GM20000 (cell line): ENCODE results near the gene C2orf76.
"Not testable (repeated sequence)": the region's sequence is repeated elsewhere in the genome, so short reads cannot be mapped to it uniquely, and the experiment has no call there.

Experiments used
- DNase-seq: peaks from one replicate; pipeline ENCODE4 v3.0.0; 2012; ENCODE audit warnings: low spot score
- CTCF ChIP-seq: IDR thresholded peaks from 2 replicates; pipeline ENCODE4 v1.5.1; 2012; ENCODE audit warnings: mild to moderate bottlenecking, control low read depth; ENCODE audit errors: extremely low read depth, missing control alignments

The C2orf76 gene

GRCh38 chr2:119385466-119385865, 18.8 kb upstream of the C2orf76 start:
- DNase-seq = no peak
- no peak for TF ChIP-seq CTCF

- no peak for DNase-seq
- no peak for TF ChIP-seq CTCF
Observed at GRCh38 chr2:119384971-119385370, 18.3 kb upstream of the C2orf76 start.

GRCh38 chr2:119383410-119384140, 16.9 kb upstream of the C2orf76 start:
- DNase-seq = no peak

GRCh38 chr2:119378566-119378965, 11.9 kb upstream of the C2orf76 start:
- TF ChIP-seq CTCF = no peak
- DNase-seq = no peak

More at GRCh38 chr2:119383410-119384140, 16.9 kb upstream of the C2orf76 start:
- TF ChIP-seq CTCF = no peak

- no peak for DNase-seq
- TF ChIP-seq CTCF = no peak
Observed at GRCh38 chr2:119377993-119378345, 11.3 kb upstream of the C2orf76 start.

GRCh38 chr2:119377294-119377992, 10.8 kb upstream of the C2orf76 start:
- TF ChIP-seq CTCF = no peak
- DNase-seq = no peak

GRCh38 chr2:119376810-119377209, 10.2 kb upstream of the C2orf76 start:
- no peak for TF ChIP-seq CTCF
- no peak for DNase-seq

GRCh38 chr2:119376406-119376805, 9.8 kb upstream of the C2orf76 start:
- not testable (repeated sequence) for DNase-seq

- not testable (repeated sequence) for DNase-seq
Observed at GRCh38 chr2:119373907-119374745, 7.5 kb upstream of the C2orf76 start.
